Amniotic stem cell (primary cell): ENCODE data around the gene MRM3.
"Not testable (repeated sequence)": the region's sequence is repeated elsewhere in the genome, so short reads cannot be mapped to it uniquely, and the experiment has no call there.

Source experiments
- DNase-seq: peaks from one replicate; lab custom pipeline; 2025; lab: John Stamatoyannopoulos, UW

The MRM3 gene

DNA sequence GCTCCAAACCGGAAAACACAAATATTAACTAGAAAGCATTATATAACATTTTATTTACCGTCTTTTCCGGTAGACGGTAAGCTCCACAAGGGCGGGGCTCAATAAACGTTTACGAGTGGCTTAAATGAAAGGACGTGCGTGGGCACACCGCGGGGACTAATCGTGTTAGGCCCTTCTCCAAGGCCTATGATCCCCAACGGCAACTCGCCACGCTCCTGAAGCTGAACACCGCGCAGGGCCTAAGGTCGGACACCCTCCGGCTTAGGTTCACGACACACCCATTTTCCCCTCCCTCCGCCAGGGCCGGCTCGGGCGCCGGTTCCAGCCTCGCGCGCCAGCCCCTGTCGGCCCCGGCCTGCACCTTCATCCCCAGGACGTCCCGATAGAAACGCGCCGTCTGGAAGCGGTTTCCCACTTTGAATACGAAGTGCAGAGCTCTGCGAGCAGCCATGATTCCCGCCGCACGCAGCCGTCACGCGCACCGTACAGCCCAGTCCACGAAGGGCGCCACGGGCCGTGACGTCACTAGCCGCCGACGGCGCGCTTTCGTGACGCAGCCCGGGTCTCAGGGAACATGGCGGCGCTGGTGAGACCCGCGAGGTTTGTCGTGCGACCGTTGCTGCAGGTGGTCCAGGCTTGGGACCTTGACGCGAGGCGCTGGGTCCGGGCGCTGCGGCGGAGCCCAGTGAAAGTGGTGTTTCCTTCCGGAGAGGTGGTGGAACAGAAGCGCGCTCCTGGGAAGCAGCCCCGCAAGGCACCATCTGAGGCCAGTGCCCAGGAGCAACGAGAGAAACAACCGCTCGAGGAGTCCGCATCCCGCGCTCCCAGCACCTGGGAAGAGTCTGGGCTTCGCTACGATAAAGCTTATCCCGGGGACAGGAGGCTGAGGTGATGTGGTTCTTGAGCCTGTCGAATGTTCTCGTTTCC lies at the start of gene MRM3, which contains the start of gene GLOD4:
Gene MRM3 (plus strand): TSS at position 549 of the 927 bp plus-strand sequence. CDS start 26 bp downstream, at position 575.
Gene GLOD4 (minus strand): TSS at position 476 of the 927 bp plus-strand sequence. CDS start 25 bp downstream, at position 451.
- DNase-seq, result peak; percentile 60

- DNase-seq, result no peak
Measured at GRCh38 chr17:732902-733720, 49.0 kb upstream of the MRM3 start.

GRCh38 chr17:733743-734142 lies 48.4 kb upstream of the MRM3 start:
- no peak for DNase-seq

DNA sequence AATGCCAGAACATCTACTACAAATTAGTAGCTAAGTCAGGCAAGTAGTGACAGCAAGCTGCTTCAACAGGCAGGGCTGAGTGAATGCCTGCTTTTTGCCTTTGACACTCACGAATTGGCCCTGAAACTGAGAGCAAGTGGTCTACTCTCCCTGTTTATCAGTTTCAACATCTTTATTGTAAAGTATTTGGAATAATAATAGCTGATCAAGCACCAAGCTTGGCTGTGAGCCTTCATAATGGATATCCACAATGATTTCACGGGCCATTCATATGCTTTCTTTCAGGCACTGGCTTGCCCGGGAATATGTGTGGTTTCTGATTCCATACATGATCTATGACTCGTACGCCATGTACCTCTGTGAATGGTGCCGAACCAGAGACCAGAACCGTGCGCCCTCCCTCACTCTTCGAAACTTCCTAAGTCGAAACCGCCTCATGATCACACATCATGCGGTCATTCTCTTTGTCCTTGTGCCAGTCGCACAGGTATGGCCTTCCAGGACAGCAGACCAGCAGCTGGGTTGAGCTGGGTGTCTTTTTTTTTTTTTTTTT lies 44.5 kb upstream of the MRM3 start:
- DNase-seq, result no peak

DNA sequence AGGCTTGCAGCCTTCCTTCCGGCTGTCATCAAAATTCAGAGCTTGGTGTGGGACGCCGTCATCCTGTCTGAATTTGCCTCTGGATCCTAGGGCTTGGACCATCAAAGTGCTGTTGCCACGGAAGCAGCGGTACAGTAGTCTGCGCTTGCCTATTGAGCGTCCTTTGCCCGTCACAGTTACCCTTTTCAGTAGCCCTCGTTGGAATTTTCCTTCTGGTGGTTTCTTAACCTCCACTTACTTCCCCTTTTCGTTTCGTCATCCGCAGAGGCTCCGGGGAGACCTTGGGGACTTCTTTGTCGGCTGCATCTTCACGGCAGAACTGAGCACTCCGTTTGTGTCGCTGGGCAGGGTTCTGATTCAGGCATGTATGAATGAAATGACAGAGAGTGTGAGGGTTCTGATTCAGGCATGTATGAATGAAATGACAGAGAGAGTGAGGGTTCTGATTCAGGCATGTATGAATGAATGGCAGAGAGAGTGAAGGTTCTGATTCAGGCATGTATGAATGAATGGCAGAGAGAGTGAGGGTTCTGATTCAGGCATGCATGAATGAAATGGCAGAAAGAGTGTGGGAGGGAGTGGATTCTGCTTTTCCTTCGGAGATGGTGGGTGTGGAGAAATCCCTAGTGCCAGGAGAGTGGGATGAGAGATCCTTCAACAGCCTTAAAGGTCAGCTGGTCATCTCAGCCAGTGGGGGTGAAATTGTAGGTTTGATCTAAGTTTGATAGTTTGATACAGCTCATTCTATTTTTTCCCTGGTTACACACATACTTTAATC lies 41.7 kb upstream of the MRM3 start:
- DNase-seq, result no peak

DNA sequence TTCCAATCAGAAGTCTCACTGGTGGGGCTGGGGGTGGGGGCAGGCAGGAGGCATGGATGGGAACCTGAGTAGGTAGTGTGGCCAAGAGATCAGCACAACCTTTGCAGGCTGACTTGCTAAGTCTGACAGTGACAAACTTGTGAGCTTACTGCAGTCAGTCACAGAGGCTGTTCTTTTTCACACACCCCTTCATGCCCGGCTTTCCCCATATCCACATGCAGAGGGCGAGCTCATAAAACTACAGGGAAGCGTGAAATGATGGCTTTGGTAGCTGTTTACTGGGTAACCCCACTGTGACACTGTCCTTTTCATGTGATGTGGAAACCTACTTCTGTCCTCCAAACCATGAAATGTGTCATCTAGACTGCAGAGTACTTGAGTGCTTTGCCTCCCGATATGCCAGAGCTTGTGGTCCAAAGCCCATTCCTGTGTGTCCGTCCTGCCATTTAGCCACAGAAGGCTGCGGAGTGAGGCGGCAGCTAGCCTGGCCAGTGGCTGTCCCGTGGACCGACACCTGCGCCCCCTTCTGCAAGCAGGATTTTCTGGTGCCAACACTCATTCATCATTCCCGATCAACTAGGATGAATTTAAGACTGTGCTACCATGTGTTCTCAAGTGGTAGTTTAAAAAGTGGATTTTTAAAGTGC lies 39.9 kb upstream of the MRM3 start:
- DNase-seq, result no peak

- no peak for DNase-seq
Measured at GRCh38 chr17:743139-743538, 39.0 kb upstream of the MRM3 start.

DNA sequence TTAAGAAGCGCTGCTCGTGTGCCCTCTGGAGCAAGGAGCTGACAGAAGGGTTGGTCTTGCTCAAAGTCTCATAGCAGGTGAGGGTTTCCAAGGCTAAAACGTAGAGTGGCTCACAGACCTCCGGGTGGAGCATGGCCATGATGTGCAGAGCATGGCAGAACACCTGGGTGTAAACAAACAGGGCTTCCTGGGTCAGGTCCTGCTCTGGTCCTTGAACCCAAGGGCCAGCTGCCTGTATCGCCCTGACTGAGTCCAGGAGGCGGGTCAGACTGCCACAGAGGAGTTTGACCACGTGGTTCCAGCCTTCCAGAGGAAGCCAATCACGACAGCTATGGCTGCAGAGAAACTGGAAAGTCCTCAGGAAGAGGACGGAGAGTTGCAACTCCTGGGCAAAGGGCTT lies 37.2 kb upstream of the MRM3 start:
- no peak for DNase-seq

DNA sequence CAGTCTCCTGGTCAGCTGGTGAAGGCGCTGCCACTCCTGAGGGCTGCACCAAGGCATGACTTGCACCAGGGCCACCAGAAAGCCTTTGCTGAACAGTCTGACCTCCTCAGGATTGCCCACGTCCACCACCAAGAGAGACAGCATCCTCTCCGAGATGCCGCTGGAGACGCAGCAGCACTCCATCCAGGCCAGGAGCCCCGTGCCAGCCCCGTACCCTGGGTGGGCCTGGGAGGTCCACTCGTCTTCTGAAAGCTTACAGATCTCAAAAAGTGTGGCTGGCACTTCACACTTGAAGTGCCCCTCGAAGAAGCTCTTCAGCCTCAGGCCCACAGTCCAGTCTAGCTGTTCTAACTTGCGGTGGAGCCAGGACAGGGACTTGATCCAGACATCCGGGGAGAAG lies 36.7 kb upstream of the MRM3 start:
- DNase-seq, result no peak

DNA sequence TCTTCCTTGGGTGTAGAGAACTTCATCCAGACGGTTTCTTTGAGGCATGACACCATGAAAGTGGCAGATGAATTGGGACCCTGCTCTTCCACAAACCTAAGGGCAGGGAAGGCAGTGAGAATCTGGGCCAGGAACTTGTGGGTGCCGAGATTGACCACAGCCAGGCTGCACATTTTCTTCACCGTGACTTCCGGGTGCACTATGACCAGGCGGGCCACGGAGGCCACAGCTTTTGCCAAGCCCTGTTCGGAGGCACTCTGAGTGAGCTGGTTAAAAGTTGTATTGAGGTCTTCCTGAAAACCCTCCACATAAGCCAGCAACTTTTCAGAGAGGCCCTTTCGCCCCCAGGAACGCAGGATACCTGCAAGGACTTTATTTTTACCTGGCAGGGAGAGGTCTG lies 36.0 kb upstream of the MRM3 start:
- DNase-seq, result no peak

GRCh38 chr17:746783-747629 lies 35.1 kb upstream of the MRM3 start:
- DNase-seq, result no peak

GRCh38 chr17:748604-749003 lies 33.5 kb upstream of the MRM3 start:
- not testable (repeated sequence) for DNase-seq

- not testable (repeated sequence) for DNase-seq
Measured at GRCh38 chr17:749359-749758, 32.8 kb upstream of the MRM3 start.

DNA sequence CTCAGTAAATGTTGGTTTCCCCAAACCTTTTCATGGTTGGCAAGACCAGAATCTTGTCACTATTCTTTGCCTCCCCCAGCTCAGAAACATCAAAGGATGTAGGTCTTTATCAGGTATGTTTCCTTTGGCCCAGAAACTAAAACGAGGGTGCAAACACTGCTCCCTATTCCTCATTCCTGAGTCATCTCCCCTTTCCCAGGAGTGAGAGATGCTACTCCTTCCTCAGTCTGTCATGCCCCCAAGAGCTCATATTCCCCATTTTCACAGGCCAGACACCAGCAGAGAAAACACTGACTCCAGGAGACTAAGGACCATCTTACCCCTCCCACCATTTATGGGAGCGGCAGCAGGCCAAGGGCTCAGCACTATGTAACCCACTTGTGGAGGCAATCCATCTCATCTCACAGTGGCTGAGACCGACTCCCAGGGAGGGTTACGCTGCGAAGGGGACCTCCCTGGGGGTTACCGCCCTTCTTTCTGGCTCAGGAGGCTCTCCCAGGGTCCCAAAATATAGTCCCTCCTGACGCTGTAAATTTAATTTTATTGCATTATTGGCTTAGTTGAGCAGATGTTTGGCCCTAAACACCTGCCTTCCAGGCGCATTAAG lies 31.6 kb upstream of the MRM3 start:
- no peak for DNase-seq

GRCh38 chr17:751269-752001 lies 30.7 kb upstream of the MRM3 start:
- DNase-seq, result no peak

- DNase-seq, result peak; percentile 45
Measured at GRCh38 chr17:752002-752619, 30.0 kb upstream of the MRM3 start, which contains the start of gene GEMIN4. TSS of gene GEMIN4 (minus strand) at chr17:752264. CDS start at chr17:752142, 122 bp downstream.

- no peak for DNase-seq
Measured at GRCh38 chr17:752620-753219, 29.4 kb upstream of the MRM3 start.

DNA sequence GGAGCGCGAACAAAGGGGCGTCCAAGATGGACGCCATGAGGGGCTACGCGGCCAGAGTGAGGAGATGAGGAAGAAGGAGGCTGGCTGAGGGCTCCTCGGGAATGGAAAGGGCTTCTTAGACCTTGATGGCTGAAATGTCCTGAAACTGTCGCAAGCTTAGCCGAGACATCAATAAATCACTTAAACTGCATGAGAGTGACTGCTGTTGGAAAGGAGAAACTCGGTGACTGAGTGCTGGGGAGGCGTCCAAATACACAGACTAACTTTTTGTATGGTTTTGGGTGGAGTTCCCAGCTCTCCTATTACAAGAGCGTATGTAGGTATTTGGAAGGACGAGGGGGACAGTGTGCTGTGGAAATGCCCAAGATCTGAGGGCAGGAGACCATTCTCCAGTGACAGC lies 28.7 kb upstream of the MRM3 start:
- no peak for DNase-seq
